ENCODE data around the gene ARL13A. TPM values are rescaled to one million over a fixed set of nuclear protein-coding genes. Genes with fewer than 3 reads are reported as not detected.

Gene ARL13A
- total and polyA plus RNA-seq, 2 of the 8 experiments (the other 6 are each of a cell fraction or from before 2014, with no cell fraction given): not detected

DNA sequence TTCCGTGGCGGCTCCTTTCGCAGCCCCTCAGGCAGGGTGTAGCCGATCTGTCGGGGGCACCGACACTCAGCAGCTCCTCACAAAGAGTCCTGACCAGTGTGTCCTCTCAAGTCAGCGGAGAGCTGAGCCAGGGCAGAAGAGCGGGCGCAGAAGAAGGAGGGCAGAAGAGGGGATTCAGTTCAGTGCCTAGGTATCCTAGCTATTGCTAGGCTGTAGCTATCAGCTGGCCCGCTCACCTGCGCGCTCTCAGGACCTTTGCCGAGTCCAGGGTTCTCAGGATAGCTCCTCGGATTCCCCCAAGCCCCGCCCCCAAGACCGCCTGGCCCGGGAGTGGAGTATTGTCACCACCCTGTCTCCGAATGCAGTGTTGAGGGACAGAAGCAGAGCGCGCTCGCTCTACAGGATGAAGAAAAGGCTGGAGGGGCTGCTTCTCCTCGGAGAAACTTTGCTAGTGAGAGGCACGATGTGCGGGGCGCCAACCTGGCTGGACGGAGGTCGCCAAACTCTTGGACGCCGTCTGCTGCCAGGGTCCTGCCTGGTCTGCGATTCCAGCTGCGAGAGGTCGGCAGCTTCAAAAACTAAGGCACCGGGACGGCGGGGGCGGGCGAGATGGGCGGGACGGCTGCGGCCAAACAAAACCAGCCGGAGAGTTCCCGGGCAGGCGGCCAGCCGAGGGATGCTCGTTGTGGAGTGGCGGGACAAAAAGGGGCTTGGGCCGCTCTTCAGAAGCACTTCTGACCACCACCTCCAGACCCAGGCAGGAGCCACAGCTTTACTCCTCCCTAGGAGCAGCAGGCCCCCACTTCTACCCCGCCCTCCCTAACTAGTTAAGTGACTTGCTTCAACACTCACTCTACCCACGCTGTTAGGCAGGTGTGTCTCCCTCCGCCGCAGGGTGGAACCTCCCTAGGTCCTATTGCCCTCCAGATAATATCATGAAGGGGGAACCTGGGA, 40.6 kb upstream of the ARL13A start, which contains the start of gene XKRX:
XKRX (minus strand) TSS at position 258 of the 954 bp plus-strand sequence. CDS start 613 bp downstream, outside the sequence.
- Histone ChIP-seq H3K23ac (ENCODE audit: insufficient read length) (no peak within 1 kb of the TSS), H3K18ac (ENCODE audit: extremely low read depth, low read length) (no peak within 1 kb of the TSS; the same call in 1 of the 2 replicates), H4K20me1 (replicated peaks in 1 of 2; ENCODE audit: control insufficient read depth in 1 of 2, insufficient read depth in 2 of 2, low read length in 2 of 2) (no peaks in the 10 kb centered on the region), H2AFZ (ENCODE audit: low read length) (peak within 1 kb of the TSS; percentile 22), H3K14ac (ENCODE audit: insufficient read length) (no peak within 1 kb of the TSS), H3K9ac (replicated peaks in 1 of 4; ENCODE audit: extremely low read depth in 1 of 4, low read depth in 3 of 4, low read length in 3 of 4) (peak within 1 kb of the TSS in 2 of 4 experiments; percentile 19 to 29; a peak in 3 of 7 replicates), H3K27me3 (replicated peaks in 1 of 4; ENCODE audit: control insufficient read depth in 3 of 4, extremely low read depth in 1 of 4, insufficient read depth in 3 of 4, low read length in 3 of 4) (peaks cover 0 to 12% (median 6%) of the 10 kb centered on the region in 4 experiments; a peak in 3 of 7 replicates), H2BK20ac (ENCODE audit: low read length) (no peak within 1 kb of the TSS), H3K27ac (ENCODE audit: low read depth, low read length) (no peak within 1 kb of the TSS), H2AK5ac (ENCODE audit: low read depth, low read length) (no peak within 1 kb of the TSS), H3K9me3 (ENCODE audit: insufficient read depth in 2 of 2, low read depth in 1 of 2, low read length in 1 of 2) (no peaks in the 10 kb centered on the region), H3K36me3 (ENCODE audit: control insufficient read depth in 2 of 4, insufficient read depth in 4 of 4, low read length in 3 of 4) (no peaks in the 10 kb centered on the region), H2BK5ac (ENCODE audit: low read depth, low read length) (no peak within 1 kb of the TSS), H4K91ac (replicated peaks; ENCODE audit: insufficient read length, low read length) (no peak within 1 kb of the TSS), H3K23me2 (ENCODE audit: low read depth, low read length) (no peaks in the 10 kb centered on the region; the same call in 1 of the 2 replicates), H4K8ac (ENCODE audit: extremely low read depth, insufficient read depth, low read length) (no peak within 1 kb of the TSS; the same call in 1 of the 2 replicates), H3K4me3 (ENCODE audit: extremely low read depth in 1 of 4, insufficient read depth in 2 of 4, low read depth in 3 of 4, low read length in 4 of 4) (peak within 1 kb of the TSS; percentile 47 to 71 (median 58)), H3K4me1 (replicated peaks in 1 of 4; ENCODE audit: control insufficient read depth in 3 of 4, insufficient read depth in 4 of 4, low read length in 3 of 4) (no peaks in the 10 kb centered on the region; a peak in 1 of 7 replicates), H2BK15ac (ENCODE audit: low read length) (no peak within 1 kb of the TSS), H3K4me2 (ENCODE audit: insufficient read depth in 1 of 2, low read depth in 2 of 2, low read length in 2 of 2) (peak within 1 kb of the TSS; percentile 65 to 75), H2BK120ac (replicated peaks; ENCODE audit: low read depth, low read length) (no peak within 1 kb of the TSS), H2BK12ac (ENCODE audit: low read depth, low read length) (no peak within 1 kb of the TSS), H3K4ac (replicated peaks; ENCODE audit: insufficient read length, low read depth, low read length) (no peak within 1 kb of the TSS), H3K56ac (replicated peaks; ENCODE audit: insufficient read length, low read depth, low read length) (no peak within 1 kb of the TSS), H3K79me2 (ENCODE audit: control insufficient read depth in 1 of 2, insufficient read depth in 2 of 2, low read length in 2 of 2) (no peaks in the 10 kb centered on the region), H4K5ac (ENCODE audit: insufficient read length, low read depth, low read length) (no peak within 1 kb of the TSS), H3K79me1 (ENCODE audit: low read depth, low read length) (no peaks in the 10 kb centered on the region)
- FAIRE-seq: peak; percentile 95
- ChIA-PET POLR2A (ENCODE audit: partially characterized antibody) (interaction anchor here (0.6 kb wide), 1 partner anchor 433 kb away, joined by 5 read pairs; no protein-coding TSS in a partner anchor), CTCF (ENCODE audit: partially characterized antibody) (interaction anchor here (0.9 kb wide), 1 partner anchor 36 kb away, joined by 3 read pairs; no protein-coding TSS in a partner anchor)
- 3% methylated on average over 21 of the region's 51 CpGs; no CpG with 5 or more reads in 1 of the 2 experiments for WGBS, 2 experiments (ENCODE audit: extremely low coverage in 1 of 2, insufficient coverage in 1 of 2, insufficient read length in 1 of 2, insufficient replicate concordance in 2 of 2, low coverage in 1 of 2, low lambda C conversion rate in 2 of 2, missing lambda C conversion rate in 1 of 2)
- peak in 1 of 2 experiments; percentile 74 for DNase-seq (ENCODE audit: low read depth in 1 of 2, low spot score in 2 of 2)
- peak; percentile 72; the same call in 1 of the 2 replicates for TF ChIP-seq FOSL1 (IDR thresholded peaks at IDR 0.05; ENCODE audit: insufficient read depth, low read depth, low read length)
- peak; percentile 48 for TF ChIP-seq ASH2L (IDR thresholded peaks at IDR 0.05; ENCODE audit: low read length)
- TF ChIP-seq KDM4A (IDR thresholded peaks at IDR 0.05; ENCODE audit: low read depth, low read length, severe bottlenecking): peak; percentile 25
- TF ChIP-seq EGR1 (IDR thresholded peaks at IDR 0.05; ENCODE audit: borderline replicate concordance, low read depth, low read length): peak; percentile 13; the same call in 1 of the 2 replicates
- peak; percentile 45; the same call in 1 of the 2 replicates for TF ChIP-seq TAF1 (IDR thresholded peaks at IDR 0.05; ENCODE audit: low read depth, low read length)
- TF ChIP-seq, protein P1, sequence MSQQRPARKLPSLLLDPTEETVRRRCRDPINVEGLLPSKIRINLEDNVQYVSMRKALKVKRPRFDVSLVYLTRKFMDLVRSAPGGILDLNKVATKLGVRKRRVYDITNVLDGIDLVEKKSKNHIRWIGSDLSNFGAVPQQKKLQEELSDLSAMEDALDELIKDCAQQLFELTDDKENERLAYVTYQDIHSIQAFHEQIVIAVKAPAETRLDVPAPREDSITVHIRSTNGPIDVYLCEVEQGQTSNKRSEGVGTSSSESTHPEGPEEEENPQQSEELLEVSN (IDR thresholded peaks at IDR 0.05): peak; percentile 65
- TF ChIP-seq SAP30 (IDR thresholded peaks at IDR 0.05; ENCODE audit: insufficient read depth, insufficient replicate concordance, low read length): peak; percentile 10
- no peak for TF ChIP-seq EZH2 (IDR thresholded peaks at IDR 0.05; ENCODE audit: low read depth, low read length, severe bottlenecking)
- no peak for TF ChIP-seq KDM1A (IDR thresholded peaks at IDR 0.05; ENCODE audit: borderline replicate concordance, low read length)
- TF ChIP-seq SIRT6 (IDR thresholded peaks at IDR 0.05; ENCODE audit: low read length): no peak

All from H1 (cell line).